CD14-positive monocyte (primary cell): ENCODE results near the gene BEST2. TPM values are rescaled to one million over a fixed set of nuclear protein-coding genes. Genes with fewer than 3 reads are reported as not detected.

ENCODE experiments used
- DNase-seq, 3 donors: peaks; one replicate each; pipeline ENCODE4 v3.0.0-alpha.2; 2011 to 2022
- H2AFZ ChIP-seq: 2 replicates; pipeline ENCODE4 v1.6.0; 2012; ENCODE audit warnings: mild to moderate bottlenecking, low read depth, low read length, inconsistent platforms; ENCODE audit not compliant: insufficient read depth, poor library complexity, severe bottlenecking
- H3K27ac ChIP-seq, 2 donors: 1 replicate in 1 of 2; 2 replicates in 1 of 2; pipeline ENCODE4 v1.5.1; 2012 to 2013; ENCODE audit warnings: low read length in 2 of 2, control low read depth in 1 of 2, inconsistent platforms in 1 of 2, low read depth in 1 of 2, mild to moderate bottlenecking in 1 of 2
- H3K27me3 ChIP-seq, 2 donors: one replicate each; pipeline versions ENCODE4 v1.6.0 to v1.6.1; 2011 to 2013; ENCODE audit warnings: low read length in 2 of 2; ENCODE audit not compliant: control insufficient read depth in 2 of 2, insufficient read depth in 2 of 2
- H3K36me3 ChIP-seq, 2 donors: replicated peaks in 1 of 2; 1 replicate in 1 of 2; 2 replicates in 1 of 2; pipeline versions ENCODE4 v1.5.1 to v1.6.1; 2012 to 2013; ENCODE audit warnings: low read length in 2 of 2, control low read depth in 1 of 2, inconsistent platforms in 1 of 2, mild to moderate bottlenecking in 1 of 2; ENCODE audit not compliant: insufficient read depth in 2 of 2, control insufficient read depth in 1 of 2
- H3K4me1 ChIP-seq, 2 donors: 1 replicate in 1 of 2; 2 replicates in 1 of 2; pipeline versions ENCODE4 v1.5.1 to v1.6.1; 2012 to 2013; ENCODE audit warnings: low read length in 2 of 2, control low read depth in 1 of 2, inconsistent platforms in 1 of 2, mild to moderate bottlenecking in 1 of 2, moderate library complexity in 1 of 2; ENCODE audit not compliant: insufficient read depth in 2 of 2, control insufficient read depth in 1 of 2
- H3K4me2 ChIP-seq: replicated peaks from 2 replicates; pipeline ENCODE3; 2012; ENCODE audit warnings: low read length, moderate library complexity, mild to moderate bottlenecking; ENCODE audit not compliant: poor library complexity, severe bottlenecking; ENCODE audit errors: extremely low read depth
- H3K4me3 ChIP-seq, 3 experiments: fragments of 200-600 bp in 1 of 3; sonication (generic) in 1 of 3; replicated peaks in 1 of 3; 1 replicate in 2 of 3; 2 replicates in 1 of 3; pipeline ENCODE4 v1.5.1; 2011 to 2013; ENCODE audit warnings: low read length in 3 of 3, mild to moderate bottlenecking in 3 of 3, control low read depth in 2 of 3, low read depth in 2 of 3, inconsistent platforms in 1 of 3, moderate library complexity in 1 of 3
- H3K79me2 ChIP-seq: 2 replicates; pipeline ENCODE4 v1.6.0; 2012; ENCODE audit warnings: mild to moderate bottlenecking, control low read depth, inconsistent platforms, low read length, moderate library complexity; ENCODE audit not compliant: insufficient read depth
- H3K9ac ChIP-seq: 2 replicates; pipeline ENCODE4 v1.6.0; 2017; ENCODE audit warnings: low read length, mild to moderate bottlenecking; ENCODE audit not compliant: insufficient read depth, poor library complexity, severe bottlenecking
- H3K9me3 ChIP-seq, 2 donors: replicated peaks in 1 of 2; 1 replicate in 1 of 2; 2 replicates in 1 of 2; pipeline versions ENCODE4 v1.5.1 to v1.6.1; 2012 to 2013; ENCODE audit warnings: low read length in 2 of 2, control low read depth in 1 of 2; ENCODE audit not compliant: control insufficient read depth in 1 of 2, insufficient read depth in 1 of 2
- H4K20me1 ChIP-seq: 2 replicates; pipeline ENCODE4 v1.6.0; 2012; ENCODE audit warnings: mild to moderate bottlenecking, low read length, control low read depth, moderate library complexity; ENCODE audit not compliant: insufficient read depth
- H3K27ac Mint-ChIP-seq, 7 donors: one replicate each; pipeline ENCODE4 v1.8.0; 2020; ENCODE audit warnings: mild to moderate bottlenecking in 7 of 7, mixed read lengths in 7 of 7, moderate library complexity in 6 of 7, inconsistent platforms in 2 of 7
- H3K27me3 Mint-ChIP-seq, 3 donors: one replicate each; pipeline ENCODE4 v1.8.0; 2021 to 2022; ENCODE audit warnings: low read depth in 3 of 3, mild to moderate bottlenecking in 3 of 3, mixed read lengths in 3 of 3, moderate library complexity in 3 of 3, inconsistent platforms in 1 of 3
- H3K36me3 Mint-ChIP-seq, 2 donors: one replicate each; pipeline ENCODE4 v1.8.0; 2020; ENCODE audit warnings: mixed read lengths in 2 of 2, inconsistent platforms in 1 of 2, mild to moderate bottlenecking in 1 of 2
- H3K4me1 Mint-ChIP-seq: one replicate; pipeline ENCODE4 v1.8.0; 2020; ENCODE audit warnings: mild to moderate bottlenecking, mixed read lengths
- H3K4me3 Mint-ChIP-seq, 2 donors: one replicate each; pipeline ENCODE4 v1.8.0; 2020; ENCODE audit warnings: mild to moderate bottlenecking in 2 of 2, mixed read lengths in 2 of 2, moderate library complexity in 1 of 2
- H3K9me3 Mint-ChIP-seq, 7 donors: one replicate each; pipeline ENCODE4 v1.8.0; 2020 to 2022; ENCODE audit warnings: mixed read lengths in 7 of 7, mild to moderate bottlenecking in 6 of 7, moderate library complexity in 6 of 7, inconsistent platforms in 2 of 7
- WGBS: methylation state at CpG from one replicate; pipeline ENCODE4 v1.1.5; 2013; ENCODE audit warnings: missing lambda C conversion rate; ENCODE audit not compliant: insufficient coverage; 5-methylcytosine and 5-hydroxymethylcytosine counted together
- intact Hi-C, 2 donors: fragments of 100-400 bp; cut with micrococcal nuclease; formaldehyde crosslinking; loops; one replicate each; pipeline versions ENCODE4 v1.15.0 to v1.15.1; 2023
- polyA plus RNA-seq, 3 donors: library from polyadenylated mRNA; depleted of rRNA in 1 of 3; unstranded in 2 of 3; stranded (reverse) in 1 of 3; fragments of 300-500 nt in 2 of 3; fragments of >200 nt in 1 of 3; fragmentation: Illumina TruSeq in 2 of 3; gene quantifications; 1 replicate in 2 of 3; 2 replicates in 1 of 3; pipeline ENCODE4 v1.2.3, GENCODE V29; 2012 to 2021
- TF ChIP-seq, protein P1 (sequence below): fragments of 200-600 bp; IDR thresholded peaks from one replicate; pipeline ENCODE4 v1.8.0; 2022; ENCODE audit warnings: antibody characterized with exemption, mild to moderate bottlenecking

Gene BEST2
- polyA plus RNA-seq, 3 donors: not detected

DNA sequence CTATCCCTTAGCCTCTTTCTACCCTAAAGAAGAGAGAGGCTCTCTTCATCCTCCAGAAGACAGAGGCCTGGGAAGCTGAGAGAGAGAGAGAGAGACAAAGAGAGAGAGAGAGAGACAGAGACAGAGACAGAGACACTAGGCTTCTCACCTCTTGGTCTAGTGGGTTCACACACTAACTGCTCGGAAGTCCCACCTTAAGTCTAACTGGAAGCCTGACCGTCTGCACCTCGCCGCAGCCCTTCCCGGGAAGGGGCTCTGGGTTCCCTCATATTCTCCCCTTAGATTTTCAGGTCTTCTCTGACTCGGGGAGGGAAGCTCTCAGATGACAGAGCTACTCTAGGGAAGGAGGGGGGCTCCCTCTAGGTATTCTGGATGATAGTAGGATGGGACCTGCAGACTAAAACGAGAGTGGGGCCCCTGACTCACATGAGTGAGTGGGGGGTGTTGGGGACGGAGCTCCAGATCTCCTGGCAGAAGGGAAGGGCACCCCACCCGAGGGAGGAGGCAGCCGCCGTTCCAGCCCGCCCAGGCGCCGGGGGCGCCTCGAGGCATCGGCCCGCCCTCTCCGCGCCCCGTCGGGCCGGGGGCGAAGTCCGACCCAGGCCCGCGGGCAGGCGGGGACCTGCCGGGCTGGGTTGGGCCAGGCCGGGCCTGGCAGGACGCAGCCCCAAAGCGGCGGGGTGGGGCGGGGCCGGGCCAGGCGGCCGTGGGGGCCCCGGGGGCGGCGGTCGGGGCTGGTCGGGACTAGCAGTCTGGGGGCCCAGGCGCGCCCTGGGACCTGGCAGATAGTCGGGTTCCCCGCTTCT is 37.7 kb downstream of the BEST2 start:
- Histone ChIP-seq H3K27me3 (no peaks in the 10 kb centered on the region), H3K4me2 (peak overlapping the region; percentile 99), H2AFZ (no peak overlapping the region), H3K79me2 (peaks cover 70% of the 10 kb centered on the region), H4K20me1 (peaks cover 30% of the 10 kb centered on the region), H3K27ac (peak overlapping the region; percentile 95 to 100), H3K4me3 (peak overlapping the region; percentile 83 to 100 (median 85)), H3K9ac (peak overlapping the region; percentile 100), H3K36me3 (no peaks in the 10 kb centered on the region), H3K4me1 (peaks cover 59 to 64% of the 10 kb centered on the region in 2 donors), H3K9me3 (no peaks in the 10 kb centered on the region)
- peak in 1 of 3 donors; percentile 57 for DNase-seq
- H3K36me3 Mint-ChIP-seq: peaks cover 2 to 12% of the 10 kb centered on the region in 2 donors
- TF ChIP-seq, protein P1, sequence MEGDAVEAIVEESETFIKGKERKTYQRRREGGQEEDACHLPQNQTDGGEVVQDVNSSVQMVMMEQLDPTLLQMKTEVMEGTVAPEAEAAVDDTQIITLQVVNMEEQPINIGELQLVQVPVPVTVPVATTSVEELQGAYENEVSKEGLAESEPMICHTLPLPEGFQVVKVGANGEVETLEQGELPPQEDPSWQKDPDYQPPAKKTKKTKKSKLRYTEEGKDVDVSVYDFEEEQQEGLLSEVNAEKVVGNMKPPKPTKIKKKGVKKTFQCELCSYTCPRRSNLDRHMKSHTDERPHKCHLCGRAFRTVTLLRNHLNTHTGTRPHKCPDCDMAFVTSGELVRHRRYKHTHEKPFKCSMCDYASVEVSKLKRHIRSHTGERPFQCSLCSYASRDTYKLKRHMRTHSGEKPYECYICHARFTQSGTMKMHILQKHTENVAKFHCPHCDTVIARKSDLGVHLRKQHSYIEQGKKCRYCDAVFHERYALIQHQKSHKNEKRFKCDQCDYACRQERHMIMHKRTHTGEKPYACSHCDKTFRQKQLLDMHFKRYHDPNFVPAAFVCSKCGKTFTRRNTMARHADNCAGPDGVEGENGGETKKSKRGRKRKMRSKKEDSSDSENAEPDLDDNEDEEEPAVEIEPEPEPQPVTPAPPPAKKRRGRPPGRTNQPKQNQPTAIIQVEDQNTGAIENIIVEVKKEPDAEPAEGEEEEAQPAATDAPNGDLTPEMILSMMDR: no peak
- H3K27ac Mint-ChIP-seq: peak overlapping the region in 2 of 7 donors; percentile 66 to 100
- under 1% methylated on average over 40 of the region's 46 CpGs for WGBS
- H3K4me1 Mint-ChIP-seq: peaks cover 31% of the 10 kb centered on the region
- H3K4me3 Mint-ChIP-seq: peak overlapping the region; percentile 95 to 98
- intact Hi-C loops: loop anchor here (10.0 kb wide), 1 partner anchor 1056 kb away; no protein-coding TSS in a partner anchor
- peaks cover 0 to 4% (median 1%) of the 10 kb centered on the region in 3 donors for H3K27me3 Mint-ChIP-seq
- peaks cover 0 to 7% (median 0%) of the 10 kb centered on the region in 7 donors for H3K9me3 Mint-ChIP-seq

GRCh38 chr19:12789904-12790619 is 38.5 kb downstream of the BEST2 start:
- H3K4me3 Mint-ChIP-seq: peak overlapping the region; percentile 95 to 98
- Histone ChIP-seq H3K9ac (peak overlapping the region; percentile 100), H3K4me1 (peaks cover 59 to 64% of the 10 kb centered on the region in 2 donors), H3K36me3 (no peaks in the 10 kb centered on the region), H3K9me3 (no peaks in the 10 kb centered on the region), H3K79me2 (peaks cover 78% of the 10 kb centered on the region), H4K20me1 (peaks cover 37% of the 10 kb centered on the region), H3K4me3 (peak overlapping the region; percentile 85 to 100 (median 100)), H2AFZ (no peak overlapping the region), H3K27ac (peak overlapping the region; percentile 95 to 100), H3K4me2 (peak overlapping the region; percentile 99), H3K27me3 (no peaks in the 10 kb centered on the region)
- peaks cover 2 to 12% of the 10 kb centered on the region in 2 donors for H3K36me3 Mint-ChIP-seq
- H3K4me1 Mint-ChIP-seq: peaks cover 38% of the 10 kb centered on the region
- H3K27ac Mint-ChIP-seq: peak overlapping the region; percentile 99 to 100 (median 100)
- H3K27me3 Mint-ChIP-seq: peaks cover 0 to 4% (median 1%) of the 10 kb centered on the region in 3 donors
- intact Hi-C loops: loop anchor here (5.0 to 10.0 kb wide), 5 partner anchors 123 to 1055 kb away; partner anchors contain the start of genes CALR (in 1 of the 2), IER2 (in 1 of the 2), MAN2B1 (in 1 of the 2) and STX10 (in 1 of the 2)
- WGBS: 0% methylated on average over 39 of the region's 56 CpGs
- TF ChIP-seq, protein P1: no peak
- H3K9me3 Mint-ChIP-seq: peaks cover 0 to 7% (median 0%) of the 10 kb centered on the region in 7 donors
- DNase-seq: peak; percentile 97 to 99 (median 99)
